GM21367 (cell line): ENCODE results near the gene CCNDBP1.
"Not testable (repeated sequence)": the region's sequence is repeated elsewhere in the genome, so short reads cannot be mapped to it uniquely, and the experiment has no call there.

Experiments
- ATAC-seq: cut with Tn5 transposase; IDR thresholded peaks from one replicate; pipeline ENCODE4 v1.9.1; 2021; ENCODE audit not compliant: unreplicated experiment

The CCNDBP1 gene, protein sequence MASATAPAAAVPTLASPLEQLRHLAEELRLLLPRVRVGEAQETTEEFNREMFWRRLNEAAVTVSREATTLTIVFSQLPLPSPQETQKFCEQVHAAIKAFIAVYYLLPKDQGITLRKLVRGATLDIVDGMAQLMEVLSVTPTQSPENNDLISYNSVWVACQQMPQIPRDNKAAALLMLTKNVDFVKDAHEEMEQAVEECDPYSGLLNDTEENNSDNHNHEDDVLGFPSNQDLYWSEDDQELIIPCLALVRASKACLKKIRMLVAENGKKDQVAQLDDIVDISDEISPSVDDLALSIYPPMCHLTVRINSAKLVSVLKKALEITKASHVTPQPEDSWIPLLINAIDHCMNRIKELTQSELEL

DNA sequence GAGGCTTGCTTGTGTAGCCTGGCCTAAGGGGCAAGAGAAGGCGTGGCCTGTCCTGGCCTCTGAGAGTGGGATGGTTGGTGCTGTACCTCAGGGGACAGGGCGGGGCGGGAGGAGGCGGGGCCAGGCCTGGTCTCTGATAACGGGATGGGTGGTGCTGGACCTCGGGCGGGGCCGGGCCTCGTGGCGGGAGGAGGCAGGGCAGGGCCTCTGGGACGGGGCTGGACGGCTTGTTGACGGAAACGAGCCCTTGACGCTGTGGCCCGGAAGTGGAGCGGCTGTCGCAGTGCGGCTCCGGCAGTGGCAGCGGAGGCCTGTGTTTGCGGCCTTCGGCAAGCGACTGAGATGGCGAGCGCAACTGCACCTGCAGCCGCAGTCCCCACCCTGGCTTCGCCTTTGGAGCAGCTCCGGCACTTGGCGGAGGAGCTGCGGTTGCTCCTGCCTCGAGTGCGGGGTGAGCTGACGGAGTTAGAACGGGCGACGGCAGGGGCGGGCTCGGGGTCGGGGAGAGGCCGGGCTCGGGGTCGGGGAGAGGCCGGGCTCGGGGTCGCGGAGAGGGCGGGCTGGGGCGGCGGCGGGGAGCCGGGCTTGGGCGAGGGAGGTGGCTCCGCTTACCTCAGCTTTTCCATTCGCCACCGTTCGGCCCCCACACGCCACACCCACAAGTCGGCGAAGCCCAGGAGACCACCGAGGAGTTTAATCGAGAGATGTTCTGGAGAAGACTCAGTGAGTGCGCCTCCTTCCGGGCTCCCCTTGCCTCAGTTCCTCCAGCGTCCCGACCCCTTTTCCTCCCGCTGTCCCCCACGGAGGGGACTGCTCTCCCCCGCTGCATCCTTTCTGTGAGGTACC is at the start of gene CCNDBP1:
Gene CCNDBP1 (plus strand): TSS at position 247 of the 846 bp plus-strand sequence. CDS start 96 bp downstream, at position 343.
- peak; percentile 79 for ATAC-seq

DNA sequence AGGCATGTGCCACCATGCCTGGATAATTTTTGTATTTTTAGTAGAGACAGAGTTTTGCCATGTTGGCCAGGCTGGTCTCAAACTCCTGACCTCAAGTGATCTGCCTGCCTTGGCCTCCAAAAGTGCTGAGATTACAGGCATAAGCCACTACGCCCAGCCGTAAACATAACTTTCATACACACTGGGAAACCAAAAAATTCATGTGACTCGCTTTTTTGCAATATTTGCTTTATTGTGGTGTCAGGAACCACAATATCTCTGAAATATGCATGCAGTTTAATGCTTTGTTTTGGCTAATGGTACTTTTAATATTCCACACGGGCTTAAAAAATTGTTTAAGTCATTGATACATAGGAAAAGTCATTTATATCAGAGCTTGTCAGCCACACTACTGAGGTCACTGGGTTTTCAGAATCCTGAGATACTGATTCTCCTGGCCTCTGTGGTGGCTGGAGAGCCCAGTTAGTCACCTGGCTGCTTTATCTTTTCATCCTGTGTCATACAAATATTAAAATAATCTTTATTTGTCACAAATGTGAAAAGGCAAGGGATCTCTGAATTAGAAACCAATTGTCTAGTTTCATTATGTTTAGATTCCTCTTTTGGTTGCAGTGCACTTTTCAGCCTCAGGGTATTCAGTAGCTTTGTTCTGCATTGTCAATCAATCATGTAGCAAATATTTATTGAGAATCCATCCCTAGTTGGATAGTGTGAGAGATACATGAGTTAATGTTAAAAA is 41.8 kb upstream of the CCNDBP1 start:
- ATAC-seq: no peak

DNA sequence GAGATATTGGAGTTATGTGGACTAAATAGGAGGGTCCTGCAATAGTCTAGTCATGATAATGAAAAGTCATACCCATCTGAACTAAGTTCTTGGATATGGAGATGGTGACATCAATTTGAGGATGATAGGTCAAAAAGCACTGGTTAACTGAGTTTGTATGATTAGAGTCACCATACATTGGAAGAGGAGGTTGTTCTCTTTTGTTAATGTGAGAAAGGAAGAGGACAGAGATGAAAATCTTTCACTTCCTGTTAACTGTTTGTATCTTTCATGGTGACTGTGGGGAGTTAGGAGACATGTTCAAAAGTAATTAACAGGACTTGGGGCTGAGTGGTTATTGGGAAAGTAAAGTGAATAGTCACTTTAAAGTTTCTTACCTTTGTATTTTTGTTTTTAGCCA is 40.7 kb upstream of the CCNDBP1 start:
- ATAC-seq: no peak

DNA sequence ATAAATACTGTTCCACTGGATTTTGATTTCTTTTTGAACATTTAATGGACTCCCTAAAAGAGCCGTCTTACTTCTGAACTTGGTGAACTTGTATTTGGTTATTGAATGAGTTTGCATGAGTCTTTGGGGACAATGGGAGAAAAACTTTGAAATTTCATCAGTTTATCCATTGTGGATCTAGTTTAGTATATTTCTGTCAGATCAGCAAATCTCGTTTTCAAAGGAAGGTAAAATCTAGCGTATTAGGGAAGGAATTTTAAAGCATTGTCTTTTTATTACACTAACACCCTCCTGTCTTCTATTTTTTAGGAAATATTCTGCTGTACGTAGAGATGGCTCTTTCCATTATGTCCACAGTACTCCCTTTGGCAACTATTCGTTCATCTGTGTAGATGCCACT is 39.0 kb upstream of the CCNDBP1 start:
- ATAC-seq: no peak

DNA sequence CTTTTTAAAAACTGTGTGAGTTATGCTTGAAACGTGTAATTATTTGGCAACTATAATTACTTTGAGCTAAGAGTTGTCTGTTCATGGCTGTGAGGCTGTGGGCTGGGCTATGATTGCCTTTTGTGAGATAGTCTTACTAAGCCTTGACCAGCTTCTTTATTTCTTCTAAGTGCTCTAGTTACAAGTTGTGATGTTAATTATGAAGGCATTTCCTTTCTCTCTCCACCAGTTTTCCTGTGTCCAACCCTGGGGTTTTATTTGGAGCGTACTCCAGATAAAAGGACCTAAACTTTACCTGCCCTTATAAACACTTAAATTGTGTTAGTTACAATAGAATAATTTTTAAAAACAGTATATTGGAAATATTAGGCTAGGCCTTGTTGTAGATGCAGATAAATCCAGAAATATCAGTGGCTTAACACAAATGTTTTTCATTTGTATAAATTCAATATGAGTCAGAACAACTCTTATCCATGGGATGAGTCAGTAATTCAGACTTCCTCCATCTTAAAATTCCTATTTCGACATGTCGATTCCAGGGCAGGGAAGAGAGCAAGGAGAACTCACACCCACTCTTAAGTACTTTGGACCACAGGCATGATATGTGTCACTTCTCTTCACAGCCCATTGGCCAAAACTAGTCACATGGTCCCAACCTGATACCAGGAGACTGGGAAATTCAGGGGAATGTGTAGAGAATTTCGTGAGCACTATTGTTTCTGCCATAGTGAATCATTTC is 34.8 kb upstream of the CCNDBP1 start:
- ATAC-seq: no peak

DNA sequence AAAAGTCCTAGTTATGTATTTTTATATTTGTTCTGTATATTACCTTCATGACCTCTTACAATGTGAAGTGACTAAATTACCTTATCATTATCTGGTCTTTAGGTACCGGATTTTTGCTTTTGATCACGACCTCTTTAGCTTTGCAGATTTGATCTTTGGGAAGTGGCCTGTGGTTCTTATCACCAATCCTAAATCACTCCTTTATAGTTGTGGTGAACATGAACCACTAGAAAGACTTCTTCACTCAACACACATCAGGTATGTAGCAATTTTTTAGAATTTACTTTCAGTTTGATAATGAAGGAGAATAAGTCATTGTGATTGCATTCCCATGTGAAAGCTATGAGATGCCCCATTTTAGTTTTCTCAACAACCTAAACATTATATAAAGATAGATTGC is 33.5 kb upstream of the CCNDBP1 start:
- ATAC-seq: no peak

DNA sequence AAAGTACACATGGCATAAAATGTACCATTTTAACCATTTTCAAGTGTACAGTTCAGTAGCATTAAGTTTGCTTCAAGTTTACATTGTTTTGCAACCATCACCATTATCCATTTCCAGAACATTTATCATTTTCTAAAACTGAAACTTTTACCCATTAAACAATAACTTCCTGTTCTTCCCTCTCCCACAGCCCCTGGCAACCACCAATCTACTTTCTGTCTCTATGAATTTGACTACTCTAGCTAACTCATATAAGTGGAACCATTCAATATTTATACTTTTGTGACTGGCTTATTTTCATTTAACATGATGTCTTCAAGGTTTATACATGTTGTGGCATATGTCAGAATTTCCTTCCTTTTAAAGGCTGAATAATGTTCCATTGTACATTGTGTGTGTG is 31.9 kb upstream of the CCNDBP1 start:
- no peak for ATAC-seq

DNA sequence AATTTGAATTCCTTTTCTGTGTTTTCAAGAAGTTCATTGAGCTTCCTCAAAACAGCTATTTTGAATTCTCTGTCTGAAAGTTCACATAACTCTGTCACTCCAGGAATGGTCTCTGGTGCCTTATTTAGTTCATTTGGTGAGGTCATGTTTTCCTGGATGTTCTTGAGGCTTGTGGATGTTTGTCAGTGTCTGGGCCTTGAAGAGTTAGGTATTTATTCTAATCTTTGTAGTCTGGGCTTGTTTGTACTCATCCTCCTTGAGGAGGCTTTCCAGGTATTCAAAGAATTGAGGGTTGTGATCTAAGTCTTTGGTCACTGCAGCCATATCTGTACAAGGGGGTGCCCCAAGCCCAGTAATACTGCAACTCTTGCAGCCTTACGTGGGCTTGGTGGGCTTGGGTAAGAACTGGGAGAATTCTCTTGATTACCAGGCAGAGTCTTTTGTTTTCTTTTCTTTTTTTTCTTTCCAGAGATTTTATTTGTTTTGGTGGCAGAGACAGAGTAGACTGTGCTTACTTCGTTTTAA is 19.3 kb upstream of the CCNDBP1 start:
- ATAC-seq: no peak

DNA sequence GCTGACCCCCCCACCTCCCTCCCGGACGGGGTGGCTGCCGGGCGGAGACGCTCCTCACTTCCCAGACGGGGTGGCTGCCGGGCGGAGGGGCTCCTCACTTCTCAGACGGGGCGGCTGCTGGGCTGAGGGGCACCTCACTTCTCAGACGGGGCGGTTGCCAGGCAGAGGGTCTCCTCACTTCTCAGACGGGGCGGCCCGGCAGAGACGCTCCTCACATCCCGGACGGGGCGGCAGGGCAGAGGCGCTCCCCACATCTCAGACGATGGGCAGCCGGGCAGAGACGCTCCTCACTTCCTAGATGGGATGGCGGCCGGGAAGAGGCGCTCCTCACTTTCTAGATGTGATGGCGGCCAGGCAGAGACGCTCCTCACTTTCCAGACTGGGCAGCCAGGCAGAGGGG is 17.9 kb upstream of the CCNDBP1 start:
- ATAC-seq: not testable (repeated sequence)

DNA sequence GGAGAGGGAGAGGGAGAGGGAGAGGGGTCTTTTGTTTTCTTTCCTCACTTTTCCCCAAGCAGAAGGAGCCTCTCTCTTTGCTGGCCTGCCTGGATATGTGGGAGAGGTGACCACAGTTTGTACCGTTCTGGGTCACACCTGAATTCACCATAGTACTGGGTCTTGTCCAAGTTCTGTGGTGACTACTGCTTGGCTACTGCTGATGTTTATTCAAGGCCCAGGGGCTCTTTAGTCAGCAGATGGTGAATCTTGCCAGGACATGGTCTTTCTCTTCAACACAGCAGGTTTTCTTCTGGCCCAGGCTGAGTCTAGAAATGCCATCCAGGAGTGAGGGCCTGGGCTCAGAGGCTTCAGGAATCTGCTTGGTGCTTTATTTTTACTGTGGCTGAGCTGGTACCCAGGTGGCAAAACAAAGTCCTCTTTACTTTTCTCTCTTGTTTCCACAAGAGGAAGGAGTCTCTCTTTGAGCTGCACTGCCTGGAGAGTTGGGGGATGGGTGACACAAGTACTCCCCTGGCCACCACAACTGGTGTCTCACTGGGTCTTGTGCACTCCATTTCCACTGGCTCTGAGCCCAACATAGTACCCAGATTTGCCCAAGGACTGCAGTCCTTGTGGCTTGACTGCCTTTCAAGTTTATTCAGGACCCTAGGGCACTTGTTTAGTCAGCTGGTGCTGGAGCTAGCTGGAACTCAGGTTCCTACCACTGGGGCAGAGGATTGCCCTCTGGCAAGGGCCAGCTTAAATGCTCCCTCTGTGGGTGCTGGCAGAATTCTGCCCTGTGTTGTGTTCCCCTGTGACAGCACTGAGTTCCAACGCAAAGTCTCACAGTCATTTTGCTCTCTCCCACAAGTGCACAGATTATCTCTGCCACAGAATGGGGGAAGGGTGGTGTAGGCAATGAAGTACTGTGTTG is 16.8 kb upstream of the CCNDBP1 start:
- no peak for ATAC-seq

DNA sequence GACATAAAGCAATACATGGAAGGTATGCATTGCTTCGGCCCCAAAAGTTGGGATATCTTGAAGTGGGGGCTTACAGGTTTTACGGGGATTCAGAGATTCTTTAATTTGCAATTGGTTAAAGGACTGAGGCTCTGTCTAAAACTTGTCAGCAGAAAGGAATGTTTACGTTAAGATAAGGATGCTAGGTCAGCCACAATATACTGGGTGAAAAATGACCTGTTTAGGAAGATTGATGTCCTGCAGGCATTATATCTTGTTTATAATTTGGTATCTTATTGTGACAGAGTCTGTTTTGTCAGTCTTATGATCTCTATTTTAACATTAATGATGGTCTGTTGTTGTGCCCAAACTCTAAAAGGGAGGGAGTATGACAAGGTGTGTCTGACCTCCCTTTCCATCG is 15.3 kb upstream of the CCNDBP1 start:
- no peak for ATAC-seq

DNA sequence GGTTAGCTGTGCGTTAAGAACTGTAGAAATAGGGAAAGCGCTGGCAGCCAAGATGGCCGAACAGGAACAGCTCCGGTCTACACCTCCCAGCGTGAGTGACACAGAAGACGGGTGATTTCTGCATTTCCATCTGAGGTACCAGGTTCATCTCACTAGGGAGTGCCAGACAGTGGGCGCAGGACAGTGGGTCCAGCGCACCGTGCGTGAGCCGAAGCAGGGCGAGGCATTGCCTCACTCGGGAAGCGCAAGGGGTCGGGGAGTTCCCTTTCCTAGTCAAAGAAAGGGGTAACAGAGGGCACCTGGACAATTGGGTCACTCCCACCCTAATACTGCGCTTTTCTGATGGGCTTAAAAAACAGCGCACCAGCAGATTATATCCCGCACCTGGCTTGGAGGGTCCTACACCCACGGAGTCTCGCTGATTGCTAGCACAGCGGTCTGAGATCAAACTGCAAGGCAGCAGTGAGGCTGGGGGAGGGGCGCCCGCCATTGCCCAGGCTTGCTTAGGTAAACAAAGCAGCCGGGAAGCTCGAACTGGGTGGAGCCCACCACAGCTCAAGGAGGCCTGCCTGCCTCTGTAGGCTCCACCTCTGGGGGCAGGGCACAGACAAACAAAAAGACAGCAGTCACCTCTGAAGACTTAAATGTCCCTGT is 9.4 kb upstream of the CCNDBP1 start:
- ATAC-seq: not testable (repeated sequence)

DNA sequence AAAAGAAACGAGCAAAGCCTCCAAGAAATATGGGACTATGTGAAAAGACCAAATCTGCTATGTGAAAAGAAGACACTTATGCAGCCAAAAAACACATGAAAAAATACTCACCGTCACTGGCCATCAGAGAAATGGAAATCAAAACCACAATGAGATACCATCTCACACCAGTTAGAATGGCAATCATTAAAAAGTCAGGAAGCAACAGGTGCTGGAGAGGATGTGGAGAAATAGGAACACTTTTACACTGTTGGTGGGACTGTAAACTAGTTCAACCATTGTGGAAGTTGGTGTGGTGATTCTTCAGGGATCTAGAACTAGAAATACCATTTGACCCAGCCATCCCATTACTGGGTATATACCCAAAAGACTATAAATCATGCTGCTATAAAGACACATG is 8.1 kb upstream of the CCNDBP1 start:
- ATAC-seq: not testable (repeated sequence)

DNA sequence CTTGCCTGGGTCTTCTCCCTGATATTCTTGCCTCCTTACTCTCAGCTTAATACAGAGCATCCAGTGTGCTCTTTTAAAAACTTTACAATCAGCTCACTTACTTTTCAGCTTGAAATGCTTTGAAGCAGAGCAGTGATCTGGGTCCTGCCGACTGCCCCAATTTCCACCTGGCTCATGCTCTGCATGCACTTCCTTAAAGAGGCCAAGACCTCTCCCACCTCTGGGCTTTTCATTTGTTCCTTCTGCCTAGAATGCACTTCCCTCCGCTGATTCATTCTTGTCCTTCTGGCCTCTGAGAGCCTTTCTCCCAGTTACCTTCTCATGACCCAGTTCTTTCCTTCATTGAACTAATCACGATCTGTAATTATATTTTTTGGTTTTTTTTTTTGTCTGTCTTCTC is 1.9 kb upstream of the CCNDBP1 start:
- ATAC-seq: no peak

DNA sequence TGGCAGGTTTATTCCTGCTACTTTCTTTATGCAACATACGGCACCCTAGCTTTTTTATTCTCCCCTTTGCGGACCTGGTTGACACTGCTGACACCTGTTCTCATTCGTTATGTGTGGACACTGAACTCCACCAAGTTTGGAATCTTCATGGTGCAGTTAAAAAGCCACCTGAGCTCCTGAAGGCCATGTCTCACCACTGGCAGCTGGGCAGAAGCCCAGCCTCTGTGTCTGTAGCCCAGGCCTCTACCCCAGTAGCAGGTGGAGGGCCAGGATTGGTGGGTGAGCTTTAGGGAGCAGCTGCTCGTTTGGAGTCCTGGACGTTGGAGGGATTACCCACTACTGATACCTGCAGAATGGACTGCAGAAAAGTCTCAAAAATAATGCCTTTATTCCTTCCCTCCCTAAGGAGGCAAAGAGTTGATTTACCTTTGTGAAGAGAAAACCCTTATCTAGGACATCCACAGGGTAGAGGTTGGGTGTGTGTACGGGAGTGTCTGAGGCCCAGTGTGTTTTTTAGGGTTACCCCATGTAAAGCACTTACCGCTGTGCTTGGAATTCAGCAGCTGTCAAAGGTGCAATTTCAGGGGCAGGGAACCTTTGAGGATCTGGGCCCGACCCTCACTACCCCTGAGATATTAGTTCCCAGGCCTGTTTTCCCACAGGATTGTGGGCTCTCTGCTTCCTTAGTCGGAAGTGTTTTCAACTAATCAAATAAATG is 637 bp upstream of the CCNDBP1 start:
- no peak for ATAC-seq

DNA sequence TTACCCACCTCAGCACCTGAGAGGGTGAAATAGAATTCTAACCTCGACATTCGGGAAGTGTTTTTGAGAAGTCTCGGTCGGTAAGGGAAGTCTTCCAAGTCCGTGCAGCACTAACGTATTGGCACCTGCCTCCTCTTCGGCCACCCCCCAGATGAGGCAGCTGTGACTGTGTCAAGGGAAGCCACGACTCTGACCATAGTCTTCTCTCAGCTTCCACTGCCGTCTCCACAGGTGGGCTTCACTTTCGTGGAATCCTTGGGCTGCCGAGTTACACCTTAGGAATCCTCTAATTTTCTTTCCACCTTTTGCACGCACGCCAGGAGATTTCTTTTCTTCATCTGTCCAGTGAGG is 775 bp downstream of the CCNDBP1 start:
- ATAC-seq: no peak

DNA sequence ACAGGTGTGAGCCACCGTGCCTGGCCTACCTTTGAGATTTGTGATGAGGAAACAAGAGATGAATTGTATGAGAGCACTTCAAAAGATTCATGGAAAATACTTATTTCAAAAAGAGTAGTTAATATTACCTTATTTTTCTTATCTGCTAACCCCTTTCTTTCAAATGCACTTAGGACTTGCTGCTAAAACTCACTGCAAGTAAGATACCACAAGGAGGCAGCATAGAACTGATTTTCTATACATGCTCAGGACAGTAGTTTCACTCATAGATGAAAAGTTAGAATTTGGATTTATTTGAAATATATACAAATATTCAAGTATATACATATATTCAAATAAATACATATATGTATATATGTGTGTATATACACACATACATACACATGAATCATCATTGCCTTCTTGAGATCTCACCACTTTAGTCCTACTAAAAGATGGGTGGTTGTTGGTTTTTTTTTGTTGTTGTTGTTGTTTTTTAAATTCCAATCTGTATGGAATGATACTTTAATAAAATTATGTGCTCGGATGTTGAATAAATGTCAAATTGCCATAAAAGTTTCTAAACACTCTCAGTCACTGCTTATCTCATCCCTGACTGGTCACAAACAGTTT is 2.4 kb downstream of the CCNDBP1 start:
- no peak for ATAC-seq

DNA sequence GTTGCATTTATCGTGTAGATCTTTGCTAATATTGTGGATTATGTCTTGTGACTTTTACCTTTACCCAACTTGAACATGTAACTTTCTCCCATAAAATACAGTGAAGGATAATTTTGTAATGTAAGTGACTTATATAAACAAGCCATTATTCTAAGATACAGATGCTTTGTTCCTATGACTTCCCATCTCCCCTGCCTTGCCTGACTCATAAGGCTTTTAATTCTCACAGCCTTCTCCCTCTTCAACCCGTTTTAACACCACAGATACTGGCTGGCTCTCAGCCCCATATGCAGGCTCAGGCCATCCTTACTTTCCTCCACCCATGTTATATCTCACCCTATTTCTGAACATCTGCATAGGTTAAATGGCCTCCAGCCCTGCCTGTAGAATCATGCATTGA is 4.1 kb downstream of the CCNDBP1 start:
- ATAC-seq: no peak
